Type B pancreatic cell (in vitro differentiated cells): Measurements from ENCODE around the gene FAM193A. TPM values are rescaled to one million over a fixed set of nuclear protein-coding genes. Genes with fewer than 3 reads are reported as not detected.
A peak's percentile ranks its signal among the peaks of the same experiment; 100 is the strongest.

Experiments
- DNase-seq: peaks from one replicate; pipeline ENCODE4 v3.0.0; 2021; ENCODE audit warnings: mixed read lengths; ENCODE audit not compliant: unreplicated experiment; ENCODE audit errors: extremely low spot score
- H3K27ac Mint-ChIP-seq: 2 replicates; pipeline ENCODE4 v1.8.0; 2021; ENCODE audit warnings: mild to moderate bottlenecking, mixed read lengths
- H3K27me3 Mint-ChIP-seq: 2 replicates; pipeline ENCODE4 v1.8.0; 2021; ENCODE audit warnings: mixed read lengths
- H3K36me3 Mint-ChIP-seq: 2 replicates; pipeline ENCODE4 v1.8.0; 2021; ENCODE audit warnings: mixed read lengths
- H3K4me1 Mint-ChIP-seq: one replicate; pipeline ENCODE4 v1.8.0; 2021; ENCODE audit warnings: mixed read lengths; ENCODE audit not compliant: unreplicated experiment
- H3K4me3 Mint-ChIP-seq: 2 replicates; pipeline ENCODE4 v1.8.0; 2021; ENCODE audit warnings: mild to moderate bottlenecking, mixed read lengths
- H3K9me3 Mint-ChIP-seq: 2 replicates; pipeline ENCODE4 v1.8.0; 2021; ENCODE audit warnings: mixed read lengths
- total RNA-seq: library from RNA; stranded (reverse); gene quantifications from 2 replicates; pipeline ENCODE4 v1.2.1, GENCODE V29; 2021; ENCODE audit warnings: low replicate concordance
- TF ChIP-seq, protein P1 (sequence below): fragments of 200-600 bp; sonication (generic); conservative IDR thresholded peaks from 2 replicates; pipeline ENCODE4 v1.5.0; 2021; ENCODE audit warnings: antibody characterized with exemption, mild to moderate bottlenecking

FAM193A gene
- total RNA-seq, 1 donor from 2014 or later: 37.1 TPM

DNA sequence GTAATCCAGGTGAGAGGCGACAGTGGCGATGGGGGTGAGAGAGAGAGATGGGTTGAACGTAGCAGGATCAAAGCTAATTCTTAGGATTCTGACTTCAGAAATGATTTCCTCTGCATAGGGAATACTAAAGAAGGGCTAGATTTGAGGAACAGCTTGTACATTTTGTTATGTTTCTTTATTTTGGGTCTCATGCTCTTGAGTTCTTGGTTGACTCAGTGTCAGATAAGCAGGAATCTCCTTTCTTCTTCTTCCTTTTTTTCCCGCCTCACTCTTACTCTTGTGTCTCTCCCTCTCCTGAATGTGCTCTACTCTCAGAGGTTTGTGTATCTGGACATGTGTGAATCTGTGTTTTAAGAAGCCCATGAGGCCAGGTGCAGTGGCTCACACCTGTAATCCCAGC, 36.4 kb downstream of the FAM193A start:
- DNase-seq: no peak
- Mint-ChIP-seq H3K27me3 (no peaks in the 10 kb centered on the region), H3K27ac (no peak overlapping the region), H3K4me1 (peaks cover 39% of the 10 kb centered on the region), H3K9me3 (no peaks in the 10 kb centered on the region), H3K4me3 (no peak overlapping the region), H3K36me3 (peaks cover 20% of the 10 kb centered on the region)
- TF ChIP-seq, protein P1, sequence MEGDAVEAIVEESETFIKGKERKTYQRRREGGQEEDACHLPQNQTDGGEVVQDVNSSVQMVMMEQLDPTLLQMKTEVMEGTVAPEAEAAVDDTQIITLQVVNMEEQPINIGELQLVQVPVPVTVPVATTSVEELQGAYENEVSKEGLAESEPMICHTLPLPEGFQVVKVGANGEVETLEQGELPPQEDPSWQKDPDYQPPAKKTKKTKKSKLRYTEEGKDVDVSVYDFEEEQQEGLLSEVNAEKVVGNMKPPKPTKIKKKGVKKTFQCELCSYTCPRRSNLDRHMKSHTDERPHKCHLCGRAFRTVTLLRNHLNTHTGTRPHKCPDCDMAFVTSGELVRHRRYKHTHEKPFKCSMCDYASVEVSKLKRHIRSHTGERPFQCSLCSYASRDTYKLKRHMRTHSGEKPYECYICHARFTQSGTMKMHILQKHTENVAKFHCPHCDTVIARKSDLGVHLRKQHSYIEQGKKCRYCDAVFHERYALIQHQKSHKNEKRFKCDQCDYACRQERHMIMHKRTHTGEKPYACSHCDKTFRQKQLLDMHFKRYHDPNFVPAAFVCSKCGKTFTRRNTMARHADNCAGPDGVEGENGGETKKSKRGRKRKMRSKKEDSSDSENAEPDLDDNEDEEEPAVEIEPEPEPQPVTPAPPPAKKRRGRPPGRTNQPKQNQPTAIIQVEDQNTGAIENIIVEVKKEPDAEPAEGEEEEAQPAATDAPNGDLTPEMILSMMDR: no peak

- Mint-ChIP-seq H3K9me3 (no peaks in the 10 kb centered on the region), H3K27me3 (no peaks in the 10 kb centered on the region), H3K4me3 (no peak overlapping the region), H3K36me3 (peaks cover 19% of the 10 kb centered on the region), H3K4me1 (peaks cover 39% of the 10 kb centered on the region), H3K27ac (peak overlapping the region; percentile 47)
- TF ChIP-seq, protein P1: no peak
- DNase-seq: no peak
Observed at GRCh38 chr4:2574009-2574408, 37.6 kb downstream of the FAM193A start.

GRCh38 chr4:2574863-2575262, 38.4 kb downstream of the FAM193A start:
- DNase-seq: no peak
- Mint-ChIP-seq H3K27me3 (no peaks in the 10 kb centered on the region), H3K4me1 (peaks cover 37% of the 10 kb centered on the region), H3K36me3 (peaks cover 20% of the 10 kb centered on the region), H3K27ac (no peak overlapping the region), H3K4me3 (no peak overlapping the region), H3K9me3 (no peaks in the 10 kb centered on the region)
- TF ChIP-seq, protein P1: no peak

DNA sequence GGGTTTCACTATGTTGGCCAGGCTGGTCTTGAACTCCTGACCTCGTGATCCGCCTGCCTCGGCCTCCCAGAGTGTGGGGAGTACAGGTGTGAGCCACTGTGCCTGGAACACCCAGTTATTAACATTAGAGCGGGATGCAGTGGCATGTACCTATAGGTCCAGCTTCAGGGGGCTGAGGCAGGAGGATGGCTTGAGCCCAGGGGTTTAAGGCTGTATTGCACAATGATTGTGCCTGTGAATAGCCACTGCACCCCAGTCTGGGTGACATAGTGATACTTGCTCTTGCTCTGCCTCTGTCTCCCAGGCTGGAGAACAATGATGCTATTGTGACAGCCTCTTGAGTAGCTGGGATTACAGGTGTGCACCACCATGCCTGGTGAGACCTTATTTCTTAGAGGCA, 39.8 kb downstream of the FAM193A start:
- Mint-ChIP-seq H3K27me3 (no peaks in the 10 kb centered on the region), H3K4me1 (peaks cover 26% of the 10 kb centered on the region), H3K27ac (no peak overlapping the region), H3K4me3 (no peak overlapping the region), H3K36me3 (peaks cover 23% of the 10 kb centered on the region), H3K9me3 (no peaks in the 10 kb centered on the region)
- DNase-seq: no peak
- TF ChIP-seq, protein P1: no peak

DNA sequence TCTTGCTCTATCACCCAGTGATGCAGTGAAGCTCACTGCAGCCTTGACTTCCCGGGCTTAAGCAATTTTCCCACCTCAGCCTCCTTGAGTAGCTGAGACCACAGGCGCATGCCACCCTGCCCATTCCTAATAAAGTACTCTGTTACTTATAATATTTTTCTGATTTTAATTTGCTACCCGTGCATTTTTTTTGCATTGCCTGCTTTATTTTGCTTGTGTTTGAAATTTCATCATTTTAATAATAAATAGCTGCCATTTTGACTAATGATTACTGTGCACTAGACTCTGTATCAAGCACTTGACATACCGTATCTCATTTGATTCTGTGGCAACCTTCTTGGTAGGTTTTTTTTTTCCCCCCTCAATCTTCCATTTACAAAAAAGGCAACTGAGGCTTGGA, 41.7 kb downstream of the FAM193A start:
- H3K27ac Mint-ChIP-seq: no peak overlapping the region
- TF ChIP-seq, protein P1: no peak
- no peaks in the 10 kb centered on the region for H3K27me3 Mint-ChIP-seq
- peaks cover 23% of the 10 kb centered on the region for H3K36me3 Mint-ChIP-seq
- no peaks in the 10 kb centered on the region for H3K9me3 Mint-ChIP-seq
- peaks cover 26% of the 10 kb centered on the region for H3K4me1 Mint-ChIP-seq
- no peak for DNase-seq
- no peak overlapping the region for H3K4me3 Mint-ChIP-seq

GRCh38 chr4:2579910-2580309, 43.5 kb downstream of the FAM193A start:
- TF ChIP-seq, protein P1: no peak
- Mint-ChIP-seq H3K27me3 (no peaks in the 10 kb centered on the region), H3K27ac (no peak overlapping the region), H3K9me3 (no peaks in the 10 kb centered on the region), H3K4me3 (no peak overlapping the region), H3K36me3 (peaks cover 13% of the 10 kb centered on the region), H3K4me1 (peaks cover 22% of the 10 kb centered on the region)
- DNase-seq: no peak
